HL-60/S4 (cell line): ENCODE data around the gene ERCC1.

ENCODE experiments used
- in situ Hi-C: fragments of 300-500 bp; cut with MboI; formaldehyde crosslinking; loops from 2 replicates; pipeline ENCODE4 v1.14.3; 2022; ENCODE audit warnings: low sequenced_read_pairs

The ERCC1 gene

DNA sequence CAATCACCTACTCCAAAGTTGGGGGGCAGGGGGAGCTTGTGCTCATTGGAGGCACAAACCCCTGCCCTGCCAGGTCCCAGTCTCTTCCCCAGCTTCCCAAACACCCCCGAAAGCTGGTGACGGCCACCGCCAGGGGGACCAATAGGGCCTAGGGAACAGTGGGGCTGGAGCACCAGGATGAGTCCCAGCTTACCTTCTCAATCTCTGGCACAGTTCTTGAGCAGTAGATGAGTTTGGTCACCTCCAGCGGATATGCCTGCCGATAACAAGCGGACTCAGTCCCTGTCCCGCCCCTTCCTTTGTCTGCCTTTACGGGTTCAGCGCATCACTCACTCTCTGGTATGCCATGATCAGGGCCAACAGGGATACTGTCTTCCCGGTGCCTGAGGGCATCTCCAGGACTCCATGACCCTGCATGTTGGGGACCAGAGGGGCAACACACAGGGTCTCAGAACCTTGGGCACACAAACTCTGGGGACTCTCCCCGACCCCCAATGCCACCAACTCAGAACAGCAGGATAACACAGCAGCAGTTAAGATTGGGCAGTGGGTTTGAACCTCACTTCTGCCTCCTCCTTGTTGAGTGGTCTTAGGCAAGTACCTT, 54.9 kb downstream of the ERCC1 start:
- in situ Hi-C loops = no loop called here

DNA sequence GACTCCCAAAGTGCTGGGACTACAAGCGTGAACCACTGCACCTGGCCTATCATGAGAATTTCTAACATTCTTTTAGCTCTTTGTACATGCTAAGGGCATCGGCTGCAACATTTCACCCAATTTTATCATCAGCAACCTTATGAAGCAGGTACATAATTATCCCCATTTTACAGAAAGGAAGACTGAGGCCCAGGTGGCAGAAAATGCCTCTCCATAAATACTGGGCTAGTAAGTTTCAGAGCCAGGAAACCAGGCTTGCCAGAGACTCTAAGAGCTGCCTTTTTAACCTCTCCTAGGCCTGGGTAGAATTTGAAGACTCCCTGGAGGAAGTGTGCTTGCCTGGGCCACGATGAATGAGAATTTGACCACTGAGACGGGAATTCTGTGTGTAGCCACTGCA, 55.6 kb downstream of the ERCC1 start:
- in situ Hi-C loops = no loop called here

DNA sequence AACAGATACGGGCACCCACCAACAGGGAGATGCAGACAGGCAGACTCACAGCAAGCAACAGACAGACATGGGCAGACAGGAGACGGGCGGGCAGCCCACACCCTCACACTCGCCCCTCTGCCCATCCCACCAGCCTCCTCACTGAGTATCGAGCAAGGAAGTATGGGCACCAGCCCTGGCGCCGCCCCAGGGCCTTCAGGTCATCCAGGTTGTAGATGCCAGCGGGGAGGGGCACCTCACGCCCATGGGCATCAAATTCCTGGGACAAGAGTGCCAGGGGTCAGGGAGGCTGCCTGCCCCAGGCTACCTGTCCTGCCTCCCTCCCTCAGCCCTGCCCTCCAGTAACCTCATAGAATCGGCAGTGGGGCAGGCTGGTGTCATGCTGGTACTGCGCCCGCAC, 59.0 kb downstream of the ERCC1 start:
- in situ Hi-C loops = no loop called here

DNA sequence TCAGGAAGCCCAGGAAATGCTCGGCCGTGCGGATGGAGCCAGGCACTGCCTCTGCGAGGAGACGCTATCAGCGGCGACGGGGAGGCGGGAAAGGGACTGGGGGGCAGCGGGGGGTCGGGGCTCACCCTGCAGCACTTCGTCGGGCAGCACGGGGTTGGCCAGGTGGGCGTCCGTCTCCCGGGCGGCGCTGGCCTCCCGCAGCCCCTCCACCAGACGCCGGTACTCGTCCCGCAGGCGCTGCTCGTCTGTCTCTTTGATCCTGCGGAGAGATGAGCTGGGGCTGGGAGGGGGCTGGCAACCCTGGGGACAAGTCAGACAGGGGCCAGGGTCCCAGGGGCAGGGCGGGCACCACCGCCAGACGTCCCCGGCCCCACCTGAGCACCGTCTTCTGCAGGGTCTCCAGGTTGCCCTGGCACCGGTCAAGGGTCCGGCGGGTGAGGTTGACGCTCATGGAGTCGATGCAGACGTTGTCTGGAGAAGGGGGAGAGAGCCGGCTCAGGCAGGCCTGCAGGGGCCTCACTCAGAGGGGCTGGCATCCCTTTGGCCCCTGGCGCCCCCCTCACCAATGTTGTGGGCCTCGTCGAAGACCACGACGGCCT, 59.8 kb downstream of the ERCC1 start:
- in situ Hi-C loops = no loop called here

DNA sequence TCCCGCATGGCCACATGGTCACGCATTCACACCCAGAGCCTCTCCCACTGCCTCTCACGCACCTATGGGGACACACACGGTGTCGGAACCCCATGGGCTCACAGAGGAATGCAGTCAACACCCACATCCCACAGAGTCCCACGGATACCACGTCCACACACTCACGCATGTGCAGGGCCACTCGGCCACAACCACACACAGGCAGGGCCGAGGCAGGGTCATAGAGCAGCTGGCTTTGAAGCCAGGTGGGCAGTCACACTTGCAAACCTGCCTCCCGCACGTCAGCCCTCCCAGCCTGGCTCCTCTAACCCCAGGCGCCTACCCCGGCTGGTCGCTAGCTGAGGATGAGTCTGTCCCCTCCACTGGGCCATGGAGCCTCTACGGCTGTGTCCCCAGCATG, 61.4 kb downstream of the ERCC1 start:
- in situ Hi-C loops = no loop called here

DNA sequence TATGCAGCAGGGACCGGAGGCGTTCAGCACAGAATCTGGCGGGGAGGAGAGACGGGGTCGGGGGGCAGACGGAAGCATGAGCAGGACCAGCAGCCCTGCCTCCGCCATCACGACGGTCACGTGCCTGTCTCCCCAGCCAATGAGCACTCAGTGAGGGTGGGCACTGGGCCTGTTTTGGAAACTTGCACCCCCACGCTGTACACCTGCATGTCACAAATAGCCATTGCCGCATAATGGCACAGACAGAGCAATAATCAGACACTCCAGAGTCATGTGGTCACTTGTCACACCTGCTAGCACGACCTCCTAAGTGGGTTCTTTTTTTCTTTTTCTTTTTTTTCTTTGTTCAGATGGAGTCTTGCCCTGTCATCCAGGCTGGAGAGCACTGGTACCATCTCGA, 62.1 kb downstream of the ERCC1 start:
- in situ Hi-C loops = no loop called here

DNA sequence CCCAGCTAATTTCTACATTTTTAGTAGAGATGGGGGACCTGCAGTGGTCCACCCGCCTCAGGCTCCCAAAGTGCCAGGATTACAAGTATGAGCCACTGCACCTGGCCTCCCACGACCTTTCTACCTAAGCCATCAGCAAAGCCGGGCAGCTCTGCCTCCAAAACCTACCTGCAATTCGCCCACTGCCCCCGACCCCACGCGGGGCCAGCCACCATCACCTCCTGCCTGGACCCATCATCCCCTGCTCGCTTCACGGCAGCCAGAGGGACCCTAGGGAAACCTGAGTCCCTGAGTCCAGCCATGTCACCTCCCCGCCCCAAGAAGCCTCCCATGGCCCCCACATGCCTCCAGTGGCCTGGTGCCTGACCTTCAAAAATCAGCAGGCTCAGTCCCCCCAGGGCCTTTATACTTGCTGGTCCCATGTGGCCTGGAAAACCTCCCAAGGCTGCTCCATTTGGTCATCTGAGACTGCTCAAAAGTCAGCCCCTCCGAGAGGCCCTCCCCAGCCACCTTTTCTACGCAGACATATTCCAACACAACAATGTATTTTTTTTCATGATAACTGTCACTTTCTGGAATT, 65.4 kb downstream of the ERCC1 start:
- in situ Hi-C loops = no loop called here

DNA sequence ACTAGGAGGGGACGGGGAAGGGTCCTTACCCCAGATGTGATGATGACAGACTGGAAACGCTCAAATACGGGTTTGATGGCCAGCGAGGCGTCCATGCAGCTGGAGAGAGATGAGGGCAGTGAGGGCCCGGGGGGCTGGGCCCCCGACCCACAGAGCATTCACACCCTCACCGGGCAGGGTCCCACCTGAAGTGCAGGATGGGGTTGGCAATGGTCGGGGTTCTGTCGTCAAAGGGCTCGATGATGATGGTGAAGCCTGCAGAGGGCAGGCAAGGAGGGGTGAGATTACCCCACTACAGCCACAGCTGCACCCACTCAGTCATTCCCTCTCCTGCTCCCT, 66.3 kb downstream of the ERCC1 start:
- in situ Hi-C loops = no loop called here
